Limb (tissue), 2 donors: Measurements from ENCODE around the gene ARL14.
"Not testable (repeated sequence)": the region's sequence is repeated elsewhere in the genome, so short reads cannot be mapped to it uniquely, and the experiment has no call there.

Experiments used
- DNase-seq, 2 donors: peaks; one replicate each; pipeline ENCODE4 v3.0.0-alpha.2; 2016; ENCODE audit errors: extremely low spot score in 2 of 2

ARL14 gene

GRCh38 chr3:160675566-160676124 lies 1.3 kb upstream of the ARL14 start:
- DNase-seq, result no peak

GRCh38 chr3:160677459-160677881 lies 510 bp downstream of the ARL14 start:
- no peak for DNase-seq

GRCh38 chr3:160678292-160678842 lies 1.4 kb downstream of the ARL14 start:
- peak; percentile 37 to 55 for DNase-seq

GRCh38 chr3:160684368-160684740 lies 7.4 kb downstream of the ARL14 start:
- no peak for DNase-seq

GRCh38 chr3:160685144-160685766 lies 8.3 kb downstream of the ARL14 start:
- DNase-seq, result no peak

GRCh38 chr3:160686955-160687535 lies 10.1 kb downstream of the ARL14 start:
- peak in 1 of 2 donors; percentile 21 for DNase-seq

GRCh38 chr3:160691151-160691550 lies 14.2 kb downstream of the ARL14 start:
- DNase-seq, result no peak

GRCh38 chr3:160691962-160692361 lies 15.0 kb downstream of the ARL14 start:
- DNase-seq, result no peak

- no peak for DNase-seq
Observed at GRCh38 chr3:160693191-160693590, 16.2 kb downstream of the ARL14 start.

- DNase-seq, result no peak
Observed at GRCh38 chr3:160694345-160694744, 17.4 kb downstream of the ARL14 start.

GRCh38 chr3:160695003-160695402 lies 18.0 kb downstream of the ARL14 start:
- DNase-seq, result no peak

- DNase-seq, result no peak
Observed at GRCh38 chr3:160695915-160696327, 19.0 kb downstream of the ARL14 start.

GRCh38 chr3:160697637-160698380 lies 20.8 kb downstream of the ARL14 start:
- DNase-seq, result no peak

- DNase-seq, result no peak
Observed at GRCh38 chr3:160698599-160699195, 21.7 kb downstream of the ARL14 start.

GRCh38 chr3:160701490-160701889 lies 24.5 kb downstream of the ARL14 start:
- DNase-seq, result no peak

- DNase-seq, result no peak
Observed at GRCh38 chr3:160702290-160702689, 25.3 kb downstream of the ARL14 start.

GRCh38 chr3:160703974-160704373 lies 27.0 kb downstream of the ARL14 start:
- no peak for DNase-seq

GRCh38 chr3:160707187-160707794 lies 30.3 kb downstream of the ARL14 start:
- DNase-seq, result peak; percentile 42 to 60

- DNase-seq, result no peak
Observed at GRCh38 chr3:160709477-160710182, 32.7 kb downstream of the ARL14 start.

GRCh38 chr3:160713144-160713543 lies 36.2 kb downstream of the ARL14 start:
- not testable (repeated sequence) for DNase-seq

GRCh38 chr3:160719710-160720109 lies 42.8 kb downstream of the ARL14 start:
- DNase-seq, result no peak
